ENCODE data around the gene ZDHHC12. TPM values are rescaled to one million over a fixed set of nuclear protein-coding genes. Genes with fewer than 3 reads are reported as not detected.

ZDHHC12 gene
- total RNA-seq, 1 experiment from 2014 or later, result 39.7 TPM

GRCh38 chr9:128723866-128724743, at the start of gene ZDHHC12 (continued):
- TF ChIP-seq, protein P1, sequence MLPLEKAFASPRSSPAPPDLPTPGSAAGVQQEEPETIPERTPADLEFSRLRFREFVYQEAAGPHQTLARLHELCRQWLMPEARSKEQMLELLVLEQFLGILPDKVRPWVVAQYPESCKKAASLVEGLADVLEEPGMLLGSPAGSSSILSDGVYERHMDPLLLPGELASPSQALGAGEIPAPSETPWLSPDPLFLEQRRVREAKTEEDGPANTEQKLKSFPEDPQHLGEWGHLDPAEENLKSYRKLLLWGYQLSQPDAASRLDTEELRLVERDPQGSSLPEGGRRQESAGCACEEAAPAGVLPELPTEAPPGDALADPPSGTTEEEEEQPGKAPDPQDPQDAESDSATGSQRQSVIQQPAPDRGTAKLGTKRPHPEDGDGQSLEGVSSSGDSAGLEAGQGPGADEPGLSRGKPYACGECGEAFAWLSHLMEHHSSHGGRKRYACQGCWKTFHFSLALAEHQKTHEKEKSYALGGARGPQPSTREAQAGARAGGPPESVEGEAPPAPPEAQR (CRISPR knock-in tag; IDR thresholded peaks at IDR 0.05), result no peak
- TF ChIP-seq ZNF423 (CRISPR knock-in tag; IDR thresholded peaks at IDR 0.05), result peak; percentile 45
- TF ChIP-seq GRHL2 (CRISPR knock-in tag; IDR thresholded peaks at IDR 0.05; ENCODE audit: insufficient replicate concordance, severe bottlenecking), result no peak
- no peak for TF ChIP-seq ELF4 (CRISPR knock-in tag; IDR thresholded peaks at IDR 0.05; ENCODE audit: low read depth)
- TF ChIP-seq PRRX2 (CRISPR knock-in tag; IDR thresholded peaks at IDR 0.05), result no peak
- TF ChIP-seq STAT6 (CRISPR knock-in tag; conservative IDR thresholded peaks at IDR 0.05; ENCODE audit: low read depth), result no peak
- TF ChIP-seq SMAD4 (CRISPR knock-in tag; IDR thresholded peaks at IDR 0.05), result no peak
- TF ChIP-seq IRF2 (CRISPR knock-in tag; IDR thresholded peaks at IDR 0.05; ENCODE audit: borderline replicate concordance, low read depth), result no peak
- TF ChIP-seq PRDM15 (CRISPR knock-in tag; IDR thresholded peaks at IDR 0.05), result no peak
- no peak for TF ChIP-seq ATF1 (CRISPR knock-in tag; IDR thresholded peaks at IDR 0.05)
- TF ChIP-seq, protein P2, sequence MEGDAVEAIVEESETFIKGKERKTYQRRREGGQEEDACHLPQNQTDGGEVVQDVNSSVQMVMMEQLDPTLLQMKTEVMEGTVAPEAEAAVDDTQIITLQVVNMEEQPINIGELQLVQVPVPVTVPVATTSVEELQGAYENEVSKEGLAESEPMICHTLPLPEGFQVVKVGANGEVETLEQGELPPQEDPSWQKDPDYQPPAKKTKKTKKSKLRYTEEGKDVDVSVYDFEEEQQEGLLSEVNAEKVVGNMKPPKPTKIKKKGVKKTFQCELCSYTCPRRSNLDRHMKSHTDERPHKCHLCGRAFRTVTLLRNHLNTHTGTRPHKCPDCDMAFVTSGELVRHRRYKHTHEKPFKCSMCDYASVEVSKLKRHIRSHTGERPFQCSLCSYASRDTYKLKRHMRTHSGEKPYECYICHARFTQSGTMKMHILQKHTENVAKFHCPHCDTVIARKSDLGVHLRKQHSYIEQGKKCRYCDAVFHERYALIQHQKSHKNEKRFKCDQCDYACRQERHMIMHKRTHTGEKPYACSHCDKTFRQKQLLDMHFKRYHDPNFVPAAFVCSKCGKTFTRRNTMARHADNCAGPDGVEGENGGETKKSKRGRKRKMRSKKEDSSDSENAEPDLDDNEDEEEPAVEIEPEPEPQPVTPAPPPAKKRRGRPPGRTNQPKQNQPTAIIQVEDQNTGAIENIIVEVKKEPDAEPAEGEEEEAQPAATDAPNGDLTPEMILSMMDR (IDR thresholded peaks at IDR 0.05), result no peak
- 0 out of 2 replicates have a peak, but pooled peaks have one; percentile 27 for TF ChIP-seq NFATC4 (CRISPR knock-in tag; IDR thresholded peaks at IDR 0.05)

GRCh38 chr9:128773049-128773448, 49.1 kb upstream of the ZDHHC12 start:
- H3K4me3 Mint-ChIP-seq, result peak overlapping the region; percentile 85
- H3K27me3 Mint-ChIP-seq (ENCODE audit: low read depth), result peaks cover 2% of the 10 kb centered on the region; the same call in 1 of the 2 replicates
- ChIA-PET CTCF (interaction anchor here (1.1 to 3.4 kb wide), 3 partner anchors 8 to 40 kb away, joined by 3 to 20 read pairs (median 3); no protein-coding TSS in a partner anchor), POLR2A (interaction anchor here (0.6 kb wide), 1 partner anchor 12 kb away, joined by 3 read pairs; no protein-coding TSS in a partner anchor)
- TF ChIP-seq, protein P3, sequence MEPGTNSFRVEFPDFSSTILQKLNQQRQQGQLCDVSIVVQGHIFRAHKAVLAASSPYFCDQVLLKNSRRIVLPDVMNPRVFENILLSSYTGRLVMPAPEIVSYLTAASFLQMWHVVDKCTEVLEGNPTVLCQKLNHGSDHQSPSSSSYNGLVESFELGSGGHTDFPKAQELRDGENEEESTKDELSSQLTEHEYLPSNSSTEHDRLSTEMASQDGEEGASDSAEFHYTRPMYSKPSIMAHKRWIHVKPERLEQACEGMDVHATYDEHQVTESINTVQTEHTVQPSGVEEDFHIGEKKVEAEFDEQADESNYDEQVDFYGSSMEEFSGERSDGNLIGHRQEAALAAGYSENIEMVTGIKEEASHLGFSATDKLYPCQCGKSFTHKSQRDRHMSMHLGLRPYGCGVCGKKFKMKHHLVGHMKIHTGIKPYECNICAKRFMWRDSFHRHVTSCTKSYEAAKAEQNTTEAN (CRISPR knock-in tag; IDR thresholded peaks at IDR 0.05), result no peak
- no peak for DNase-seq (ENCODE audit: low spot score)
- H3K27ac Mint-ChIP-seq, result peak overlapping the region; percentile 23; the same call in 1 of the 2 replicates
- H3K9me3 Mint-ChIP-seq, result no peaks in the 10 kb centered on the region
- H3K36me3 Mint-ChIP-seq, result no peaks in the 10 kb centered on the region
- H3K4me1 Mint-ChIP-seq, result peaks cover 9% of the 10 kb centered on the region
- no peak for ATAC-seq
